Natural killer cell (primary cell): ENCODE results near the gene PEX13. TPM values are rescaled to one million over a fixed set of nuclear protein-coding genes. Genes with fewer than 3 reads are reported as not detected.
"Not testable (repeated sequence)": the region's sequence is repeated elsewhere in the genome, so short reads cannot be mapped to it uniquely, and the experiment has no call there.

Source experiments
- ATAC-seq, 3 donors: fragments of 150-1000 bp in 2 of 3; fragments of 200-7000 bp in 1 of 3; cut with Tn5 transposase; 1 replicate in 1 of 3; 2 replicates in 2 of 3; pipeline ENCODE4 v1.10.0; 2021; ENCODE audit warnings: mild to moderate bottlenecking in 2 of 3, moderate library complexity in 2 of 3
- DNase-seq, 2 donors: peaks; one replicate each; pipeline versions ENCODE4 v3.0.0 to v3.0.0-alpha.2; 2013 to 2021; ENCODE audit warnings: mixed read lengths in 1 of 2
- H3K27ac ChIP-seq: one replicate; pipeline ENCODE4 v1.5.1; 2013; ENCODE audit warnings: mild to moderate bottlenecking, low read length
- H3K27me3 ChIP-seq: one replicate; pipeline ENCODE4 v1.6.1; 2013; ENCODE audit warnings: low read length; ENCODE audit not compliant: control insufficient read depth, insufficient read depth
- H3K36me3 ChIP-seq: one replicate; pipeline ENCODE4 v1.6.1; 2013; ENCODE audit warnings: low read length; ENCODE audit not compliant: control insufficient read depth, insufficient read depth
- H3K4me1 ChIP-seq: one replicate; pipeline ENCODE4 v1.6.1; 2013; ENCODE audit warnings: low read length; ENCODE audit not compliant: control insufficient read depth, insufficient read depth
- H3K4me3 ChIP-seq: one replicate; pipeline ENCODE4 v1.5.1; 2013; ENCODE audit warnings: low read length
- H3K9me3 ChIP-seq: one replicate; pipeline ENCODE4 v1.6.1; 2013; ENCODE audit warnings: low read length; ENCODE audit not compliant: control insufficient read depth, insufficient read depth
- H3K27ac Mint-ChIP-seq, 2 donors: one replicate each; pipeline ENCODE4 v1.8.0; 2022; ENCODE audit warnings: mild to moderate bottlenecking in 2 of 2, mixed read lengths in 2 of 2, moderate library complexity in 1 of 2
- H3K27me3 Mint-ChIP-seq, 2 donors: one replicate each; pipeline ENCODE4 v1.8.0; 2022; ENCODE audit warnings: low read depth in 2 of 2, mixed read lengths in 2 of 2
- H3K36me3 Mint-ChIP-seq: one replicate; pipeline ENCODE4 v1.8.0; 2022; ENCODE audit warnings: mixed read lengths
- H3K4me1 Mint-ChIP-seq, 2 donors: one replicate each; pipeline ENCODE4 v1.8.0; 2022; ENCODE audit warnings: mixed read lengths in 2 of 2
- H3K4me3 Mint-ChIP-seq: one replicate; pipeline ENCODE4 v1.8.0; 2022; ENCODE audit warnings: mild to moderate bottlenecking, moderate library complexity, mixed read lengths
- H3K9me3 Mint-ChIP-seq, 2 donors: one replicate each; pipeline ENCODE4 v1.8.0; 2022; ENCODE audit warnings: mixed read lengths in 2 of 2
- CTCF ChIP-seq: fragments of 200-600 bp; IDR thresholded peaks from one replicate; pipeline ENCODE4 v1.8.0; 2022; ENCODE audit warnings: antibody characterized with exemption
- WGBS: methylation state at CpG from one replicate; pipeline ENCODE4 v1.1.7; 2013; ENCODE audit warnings: missing lambda C conversion rate; ENCODE audit not compliant: insufficient coverage; 5-methylcytosine and 5-hydroxymethylcytosine counted together
- intact Hi-C: fragments of 100-400 bp; cut with micrococcal nuclease; formaldehyde crosslinking; loops from one replicate; pipeline ENCODE4 v1.14.2; 2022
- total RNA-seq, 4 donors: library from RNA; stranded (reverse); fragments of 120-200 nt in 1 of 4; gene quantifications; one replicate each; pipeline versions ENCODE4 v1.2.3 to v1.2.4, GENCODE V29; 2013 to 2022

Gene PEX13
- total RNA-seq, 3 donors from 2014 or later (not counting 1 experiment from before 2014, with no cell fraction given): 15.8 to 18.1 (median 17.9) TPM

GRCh38 chr2:60984720-60985119 is 32.8 kb upstream of the PEX13 start:
- Histone ChIP-seq H3K9me3 (no peaks in the 10 kb centered on the region), H3K27ac (no peak overlapping the region), H3K36me3 (no peaks in the 10 kb centered on the region), H3K4me3 (no peak overlapping the region), H3K27me3 (no peaks in the 10 kb centered on the region), H3K4me1 (peaks cover 3% of the 10 kb centered on the region)
- 25% methylated on average over 1 of the region's 1 CpG for WGBS
- peaks cover 8 to 9% of the 10 kb centered on the region in 2 donors for H3K4me1 Mint-ChIP-seq
- H3K36me3 Mint-ChIP-seq: peaks cover 7% of the 10 kb centered on the region
- DNase-seq: no peak
- intact Hi-C loops: no loop called here
- H3K27me3 Mint-ChIP-seq: no peaks in the 10 kb centered on the region
- H3K27ac Mint-ChIP-seq: no peak overlapping the region
- no peaks in the 10 kb centered on the region for H3K9me3 Mint-ChIP-seq
- no peak for ATAC-seq
- no peak for TF ChIP-seq CTCF
- H3K4me3 Mint-ChIP-seq: no peak overlapping the region

GRCh38 chr2:60987041-60987440 is 30.5 kb upstream of the PEX13 start:
- WGBS: 50% methylated on average over 1 of the region's 2 CpGs
- ATAC-seq (no peak), DNase-seq (no peak)
- H3K36me3 ChIP-seq: no peaks in the 10 kb centered on the region
- H3K4me1 ChIP-seq: no peaks in the 10 kb centered on the region
- no peaks in the 10 kb centered on the region for H3K9me3 Mint-ChIP-seq
- no peak overlapping the region for H3K4me3 ChIP-seq
- H3K27me3 ChIP-seq: no peaks in the 10 kb centered on the region
- no peaks in the 10 kb centered on the region for H3K27me3 Mint-ChIP-seq
- H3K9me3 ChIP-seq: peaks cover 4% of the 10 kb centered on the region
- H3K36me3 Mint-ChIP-seq: peaks cover 7% of the 10 kb centered on the region
- intact Hi-C loops: no loop called here
- peaks cover 0 to under 1% of the 10 kb centered on the region in 2 donors for H3K4me1 Mint-ChIP-seq
- no peak overlapping the region for H3K4me3 Mint-ChIP-seq
- TF ChIP-seq CTCF: no peak
- no peak overlapping the region for H3K27ac ChIP-seq
- H3K27ac Mint-ChIP-seq: no peak overlapping the region

GRCh38 chr2:60987656-60988055 is 29.9 kb upstream of the PEX13 start:
- 96% methylated on average over 5 of the region's 8 CpGs for WGBS
- ATAC-seq, intact Hi-C loops: not testable (repeated sequence)

GRCh38 chr2:60989259-60989658 is 28.3 kb upstream of the PEX13 start:
- Histone ChIP-seq H3K9me3 (peaks cover 5% of the 10 kb centered on the region), H3K27ac (no peak overlapping the region), H3K36me3 (no peaks in the 10 kb centered on the region), H3K4me1 (peaks cover 4% of the 10 kb centered on the region), H3K27me3 (no peaks in the 10 kb centered on the region), H3K4me3 (no peak overlapping the region)
- no peak for ATAC-seq
- 85% methylated on average over 2 of the region's 2 CpGs for WGBS
- peak overlapping the region in 1 of 2 donors; percentile 29 for H3K27ac Mint-ChIP-seq
- H3K4me3 Mint-ChIP-seq: no peak overlapping the region
- DNase-seq: no peak
- intact Hi-C loops: no loop called here
- no peaks in the 10 kb centered on the region for H3K9me3 Mint-ChIP-seq
- H3K4me1 Mint-ChIP-seq: peaks cover 11 to 19% of the 10 kb centered on the region in 2 donors
- H3K27me3 Mint-ChIP-seq: no peaks in the 10 kb centered on the region
- TF ChIP-seq CTCF: no peak
- peaks cover 7% of the 10 kb centered on the region for H3K36me3 Mint-ChIP-seq

More at GRCh38 chr2:60987656-60988055, 29.9 kb upstream of the PEX13 start:
- H3K4me1 ChIP-seq, H3K27me3 ChIP-seq, H3K4me1 Mint-ChIP-seq, H3K36me3 Mint-ChIP-seq, H3K4me3 ChIP-seq, H3K36me3 ChIP-seq, DNase-seq, H3K4me3 Mint-ChIP-seq, H3K9me3 Mint-ChIP-seq, H3K27ac ChIP-seq, H3K9me3 ChIP-seq, H3K27me3 Mint-ChIP-seq, H3K27ac Mint-ChIP-seq: not testable (repeated sequence)
